Nephron progenitor cell (in vitro differentiated cells): Measurements from ENCODE around the gene PADI3.

Experiments
- DNase-seq: peaks from one replicate; pipeline ENCODE4 v3.0.0; 2021
- H3K27ac Mint-ChIP-seq: 2 replicates; pipeline ENCODE4 v1.8.0; 2021; ENCODE audit warnings: mild to moderate bottlenecking, moderate library complexity, mixed read lengths
- H3K27me3 Mint-ChIP-seq: 2 replicates; pipeline ENCODE4 v1.8.0; 2021; ENCODE audit warnings: mild to moderate bottlenecking, low read depth, mixed read lengths; ENCODE audit not compliant: poor library complexity
- H3K36me3 Mint-ChIP-seq: 2 replicates; pipeline ENCODE4 v1.8.0; 2021; ENCODE audit warnings: low read depth, mixed read lengths
- H3K4me1 Mint-ChIP-seq: 2 replicates; pipeline ENCODE4 v1.8.0; 2021; ENCODE audit warnings: mixed read lengths
- H3K4me3 Mint-ChIP-seq: 2 replicates; pipeline ENCODE4 v1.8.0; 2021; ENCODE audit warnings: mild to moderate bottlenecking, moderate library complexity, mixed read lengths
- H3K9me3 Mint-ChIP-seq: 2 replicates; pipeline ENCODE4 v1.8.0; 2021; ENCODE audit warnings: mild to moderate bottlenecking, moderate library complexity, mixed read lengths
- CTCF ChIP-seq: fragments of 200-600 bp; sonication (generic); IDR thresholded peaks from 2 replicates; pipeline ENCODE4 v1.5.0; 2021; ENCODE audit warnings: antibody characterized with exemption

The PADI3 gene

GRCh38 chr1:17212487-17213121 lies 36.3 kb upstream of the PADI3 start:
- peaks cover 82% of the 10 kb centered on the region for H3K4me1 Mint-ChIP-seq
- DNase-seq: peak; percentile 52
- H3K27ac Mint-ChIP-seq: peak overlapping the region; percentile 81
- no peaks in the 10 kb centered on the region for H3K9me3 Mint-ChIP-seq
- peak overlapping the region; percentile 23 for H3K4me3 Mint-ChIP-seq
- H3K36me3 Mint-ChIP-seq: no peaks in the 10 kb centered on the region
- no peak for TF ChIP-seq CTCF
- H3K27me3 Mint-ChIP-seq: peaks cover 7% of the 10 kb centered on the region

GRCh38 chr1:17213148-17213781 lies 35.6 kb upstream of the PADI3 start:
- no peaks in the 10 kb centered on the region for H3K36me3 Mint-ChIP-seq
- peaks cover 7% of the 10 kb centered on the region for H3K27me3 Mint-ChIP-seq
- peak overlapping the region; percentile 5 for H3K4me3 Mint-ChIP-seq
- H3K4me1 Mint-ChIP-seq: peaks cover 78% of the 10 kb centered on the region
- no peaks in the 10 kb centered on the region for H3K9me3 Mint-ChIP-seq
- H3K27ac Mint-ChIP-seq: peak overlapping the region; percentile 81
- TF ChIP-seq CTCF: no peak
- DNase-seq: no peak

GRCh38 chr1:17213782-17214148 lies 35.1 kb upstream of the PADI3 start:
- H3K9me3 Mint-ChIP-seq: no peaks in the 10 kb centered on the region
- H3K27me3 Mint-ChIP-seq: peaks cover 7% of the 10 kb centered on the region
- peaks cover 75% of the 10 kb centered on the region for H3K4me1 Mint-ChIP-seq
- no peaks in the 10 kb centered on the region for H3K36me3 Mint-ChIP-seq
- no peak for DNase-seq
- H3K4me3 Mint-ChIP-seq: no peak overlapping the region
- no peak overlapping the region for H3K27ac Mint-ChIP-seq
- TF ChIP-seq CTCF: no peak

GRCh38 chr1:17214876-17215544 lies 33.9 kb upstream of the PADI3 start:
- H3K36me3 Mint-ChIP-seq: no peaks in the 10 kb centered on the region
- H3K4me1 Mint-ChIP-seq: peaks cover 65% of the 10 kb centered on the region
- DNase-seq: no peak
- no peak for TF ChIP-seq CTCF
- no peak overlapping the region for H3K27ac Mint-ChIP-seq
- no peak overlapping the region for H3K4me3 Mint-ChIP-seq
- H3K9me3 Mint-ChIP-seq: no peaks in the 10 kb centered on the region
- peaks cover 7% of the 10 kb centered on the region for H3K27me3 Mint-ChIP-seq

GRCh38 chr1:17215545-17215890 lies 33.4 kb upstream of the PADI3 start:
- no peaks in the 10 kb centered on the region for H3K9me3 Mint-ChIP-seq
- H3K27me3 Mint-ChIP-seq: peaks cover 7% of the 10 kb centered on the region
- peaks cover 60% of the 10 kb centered on the region for H3K4me1 Mint-ChIP-seq
- no peak overlapping the region for H3K27ac Mint-ChIP-seq
- DNase-seq: no peak
- H3K4me3 Mint-ChIP-seq: no peak overlapping the region
- no peaks in the 10 kb centered on the region for H3K36me3 Mint-ChIP-seq
- TF ChIP-seq CTCF: no peak

GRCh38 chr1:17216078-17216477 lies 32.8 kb upstream of the PADI3 start:
- H3K4me3 Mint-ChIP-seq: peak overlapping the region; percentile 29
- DNase-seq: no peak
- H3K27me3 Mint-ChIP-seq: peaks cover 7% of the 10 kb centered on the region
- H3K4me1 Mint-ChIP-seq: peaks cover 55% of the 10 kb centered on the region
- no peak for TF ChIP-seq CTCF
- H3K36me3 Mint-ChIP-seq: no peaks in the 10 kb centered on the region
- peak overlapping the region; percentile 18 for H3K27ac Mint-ChIP-seq
- H3K9me3 Mint-ChIP-seq: no peaks in the 10 kb centered on the region
